IPS-11a (cell line): ENCODE data around the gene FLRT2.

Experiments
- H3K4me3 ChIP-seq: one replicate; pipeline ENCODE4 v1.5.1; 2013; ENCODE audit warnings: low read depth, low read length, control low read depth

The FLRT2 gene

DNA sequence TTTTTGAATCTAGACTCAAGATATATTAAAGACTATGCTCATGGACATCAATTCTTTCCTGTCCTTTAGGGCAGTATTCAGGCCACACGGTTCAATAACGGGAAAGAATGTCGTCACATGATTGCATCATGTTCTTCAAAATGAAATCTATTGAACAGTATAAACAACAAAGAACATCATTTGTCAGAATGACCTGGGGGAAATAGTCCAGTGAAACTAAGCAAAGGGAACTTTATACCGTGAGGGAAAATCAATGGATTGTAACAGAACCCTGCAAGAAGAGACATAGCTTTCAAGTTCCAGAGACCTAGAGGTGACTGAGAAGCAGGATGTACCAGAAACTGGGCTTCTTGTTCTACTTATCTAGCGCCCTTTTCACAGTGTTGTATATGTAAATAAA lies 32.7 kb downstream of the FLRT2 start:
- H3K4me3 ChIP-seq: no peak overlapping the region

DNA sequence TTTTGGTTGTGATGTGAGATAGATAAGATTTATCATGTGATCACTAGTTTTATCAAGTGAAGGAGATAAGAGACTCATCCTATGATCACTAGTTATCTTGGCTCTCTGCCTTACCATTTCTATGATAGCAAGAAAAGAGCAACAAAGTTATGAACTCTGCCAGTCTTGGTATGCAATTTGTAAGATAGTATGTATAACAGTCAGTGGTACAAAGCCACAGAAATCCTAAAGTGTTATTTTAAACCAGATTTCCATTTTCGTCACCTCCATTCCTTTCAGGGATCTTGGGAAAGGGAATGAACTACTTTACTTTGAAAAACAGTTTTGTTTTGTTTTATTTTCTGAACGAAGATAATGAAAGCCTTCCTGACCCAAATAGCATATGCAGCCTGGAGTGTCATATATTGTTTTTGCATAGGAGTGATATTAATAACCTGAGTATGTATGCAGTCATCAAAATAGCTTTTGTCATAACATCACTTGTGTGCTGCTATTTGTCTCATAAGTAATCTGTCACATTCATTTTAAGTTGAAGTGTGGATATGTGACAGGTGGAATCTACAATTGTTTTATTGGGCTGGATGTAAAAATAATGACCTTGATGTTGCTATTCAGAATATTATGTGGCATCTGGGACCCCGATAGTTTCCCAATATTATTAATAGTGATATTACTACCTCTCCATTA lies 35.0 kb downstream of the FLRT2 start:
- no peak overlapping the region for H3K4me3 ChIP-seq

DNA sequence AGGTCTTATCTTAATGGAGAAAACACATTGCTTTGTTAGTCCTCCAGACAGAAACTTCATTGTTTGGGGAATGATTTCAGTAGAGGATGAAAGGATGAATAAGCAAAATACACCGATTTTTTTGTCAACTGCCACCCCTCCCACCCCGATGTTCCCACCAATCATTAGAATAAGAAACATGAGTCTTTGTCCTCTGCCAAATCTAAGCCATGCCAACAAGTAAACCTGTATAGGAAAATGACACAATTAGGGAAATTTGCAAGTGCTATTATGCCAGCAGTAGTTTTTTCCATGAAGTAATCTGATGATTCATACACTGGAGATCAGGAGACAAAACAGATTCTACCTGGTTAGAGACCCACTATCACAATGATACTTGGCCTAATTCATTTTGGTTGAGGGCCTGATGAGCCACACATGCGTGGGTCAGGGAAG lies 35.9 kb downstream of the FLRT2 start:
- no peak overlapping the region for H3K4me3 ChIP-seq

DNA sequence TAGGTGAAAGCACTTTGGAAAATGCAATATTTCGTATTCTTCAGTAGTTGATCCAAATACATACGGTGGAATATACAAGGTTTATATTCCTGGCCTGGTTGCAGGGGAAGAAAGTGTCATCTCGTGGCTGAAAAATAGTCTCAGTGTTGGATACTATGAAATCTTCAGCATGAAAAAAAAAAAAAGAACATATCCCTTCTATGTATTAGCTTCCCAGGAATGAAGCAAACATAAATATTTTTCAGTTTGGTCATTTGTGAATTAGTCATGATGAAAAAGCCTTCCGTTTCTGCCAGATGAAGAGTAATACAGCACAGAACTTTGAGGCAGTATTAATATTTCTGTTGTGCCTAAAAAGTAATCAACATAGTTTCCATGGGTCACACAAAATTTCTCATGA lies 36.7 kb downstream of the FLRT2 start:
- no peak overlapping the region for H3K4me3 ChIP-seq

DNA sequence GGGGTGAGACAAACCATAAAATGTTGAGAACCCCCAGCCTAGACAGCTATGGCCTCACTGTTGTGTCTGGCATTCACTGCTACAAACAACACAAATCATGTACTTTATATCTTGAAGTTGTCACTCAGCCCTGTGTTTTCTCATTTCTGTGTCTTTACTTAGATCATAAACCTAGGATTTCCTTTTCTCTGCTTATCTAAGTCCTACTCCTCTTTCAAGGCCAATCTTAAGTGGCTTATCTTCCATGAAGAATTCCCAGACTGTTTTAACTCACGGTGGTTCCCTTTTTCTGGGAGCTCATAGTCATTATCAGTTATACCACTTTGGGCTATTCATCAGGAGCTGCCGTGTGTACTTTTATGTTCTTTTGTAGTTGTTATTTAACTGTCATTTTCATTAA lies 42.1 kb downstream of the FLRT2 start:
- H3K4me3 ChIP-seq: no peak overlapping the region

DNA sequence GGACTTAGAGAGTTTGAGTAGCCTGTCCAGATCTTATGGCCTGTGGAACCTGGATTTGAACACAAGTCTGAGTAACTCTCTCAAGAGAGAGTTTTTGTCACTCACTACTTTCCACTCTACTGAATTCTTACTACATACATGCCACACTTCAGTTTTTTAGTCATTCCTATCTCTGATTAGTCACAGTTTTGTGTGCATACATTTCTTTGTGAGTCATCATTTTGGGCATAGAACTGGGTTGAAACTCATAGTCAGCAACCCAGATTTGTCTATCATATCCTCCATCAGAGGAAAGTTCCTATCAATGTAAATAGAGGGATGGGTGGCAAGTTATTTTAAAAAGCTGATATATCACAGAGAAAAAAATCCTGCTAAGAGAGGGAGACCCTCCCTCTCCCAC lies 42.9 kb downstream of the FLRT2 start:
- H3K4me3 ChIP-seq: no peak overlapping the region

DNA sequence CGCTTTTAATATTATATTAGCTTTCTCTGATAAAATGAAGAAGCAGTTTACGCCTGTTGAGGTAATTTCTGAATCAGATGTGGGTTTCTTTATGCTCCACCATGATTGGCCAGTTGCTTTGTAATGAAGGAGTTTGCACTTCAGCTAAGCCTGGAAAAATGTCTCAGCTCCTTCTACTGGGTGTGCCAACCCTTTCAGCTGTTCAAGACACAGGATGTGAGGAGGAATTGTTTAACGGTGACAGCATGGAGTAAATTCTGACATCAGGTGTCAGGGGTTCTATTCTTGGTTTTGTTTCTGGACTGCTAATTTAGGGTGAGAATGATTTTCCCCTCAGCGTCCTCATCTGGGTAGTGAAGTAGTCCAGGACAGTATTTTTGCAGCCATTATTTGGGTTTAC lies 43.5 kb downstream of the FLRT2 start:
- no peak overlapping the region for H3K4me3 ChIP-seq

DNA sequence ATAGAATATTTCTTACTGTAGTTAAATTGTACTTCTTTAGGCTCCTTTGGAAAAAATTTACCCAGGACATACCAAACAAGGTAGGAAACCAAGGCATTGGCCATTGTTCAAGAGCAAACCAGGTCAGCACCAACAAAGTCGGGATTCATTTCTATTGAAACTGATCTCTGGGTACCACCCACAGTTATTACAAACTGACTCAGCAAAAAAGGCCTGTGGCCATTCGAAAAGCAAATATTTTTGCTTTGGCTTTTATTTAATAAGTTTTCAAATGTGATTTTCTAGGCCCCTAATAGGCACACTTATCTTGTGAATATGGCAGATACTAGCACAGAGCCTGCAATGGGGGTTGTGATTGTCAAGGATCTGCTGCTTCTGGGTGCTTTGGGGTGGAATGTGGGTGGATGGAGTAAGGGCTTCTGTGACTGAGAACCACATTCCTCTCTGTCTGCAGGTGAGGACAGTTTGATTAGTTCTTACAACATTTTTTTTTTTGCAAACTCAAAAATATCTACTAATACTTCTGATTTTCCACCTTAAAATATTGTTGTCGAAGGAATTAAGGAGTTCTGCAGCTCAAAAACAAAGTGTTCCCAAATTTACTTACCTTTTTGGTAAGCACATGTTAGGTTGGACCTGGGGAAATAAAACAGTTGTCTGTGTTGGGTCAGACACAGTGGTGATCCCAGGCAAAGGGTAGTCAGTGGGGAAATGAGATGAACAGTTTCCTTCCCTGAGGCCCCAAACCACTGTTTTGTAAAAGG lies 45.1 kb downstream of the FLRT2 start:
- H3K4me3 ChIP-seq: no peak overlapping the region

DNA sequence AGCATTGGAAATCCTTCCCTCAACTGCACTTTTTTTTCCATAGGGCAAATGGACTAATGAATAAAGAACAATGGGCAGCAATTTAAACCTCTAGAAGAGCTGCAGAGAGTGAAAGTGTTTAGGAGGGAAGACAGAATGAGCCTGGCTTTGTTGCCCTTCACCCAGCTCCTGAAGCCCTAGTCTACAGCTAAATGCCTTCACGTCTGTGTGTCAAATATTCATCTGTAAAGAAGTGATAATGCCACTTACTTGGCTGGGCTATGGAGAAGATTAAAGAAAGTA lies 45.6 kb downstream of the FLRT2 start:
- H3K4me3 ChIP-seq: no peak overlapping the region

DNA sequence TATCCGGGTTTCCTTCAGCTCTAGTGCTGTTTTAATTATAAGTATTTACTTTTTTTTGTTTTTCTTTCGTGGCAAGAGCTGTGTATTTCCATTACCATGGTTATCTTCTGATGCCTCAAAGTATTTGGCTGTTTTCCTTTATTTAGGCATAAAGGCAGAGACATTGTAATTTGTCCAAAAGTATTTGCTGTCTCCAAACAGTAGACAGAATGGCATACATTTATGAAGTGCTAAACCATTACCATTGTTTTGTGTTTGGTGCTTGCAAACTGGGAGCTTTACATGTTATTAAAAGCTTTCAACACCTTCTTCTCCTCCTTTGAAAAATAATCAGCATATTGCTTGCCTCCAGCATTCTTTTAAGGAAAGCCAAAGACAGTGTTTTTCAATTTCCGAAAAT lies 46.3 kb downstream of the FLRT2 start:
- H3K4me3 ChIP-seq: no peak overlapping the region

DNA sequence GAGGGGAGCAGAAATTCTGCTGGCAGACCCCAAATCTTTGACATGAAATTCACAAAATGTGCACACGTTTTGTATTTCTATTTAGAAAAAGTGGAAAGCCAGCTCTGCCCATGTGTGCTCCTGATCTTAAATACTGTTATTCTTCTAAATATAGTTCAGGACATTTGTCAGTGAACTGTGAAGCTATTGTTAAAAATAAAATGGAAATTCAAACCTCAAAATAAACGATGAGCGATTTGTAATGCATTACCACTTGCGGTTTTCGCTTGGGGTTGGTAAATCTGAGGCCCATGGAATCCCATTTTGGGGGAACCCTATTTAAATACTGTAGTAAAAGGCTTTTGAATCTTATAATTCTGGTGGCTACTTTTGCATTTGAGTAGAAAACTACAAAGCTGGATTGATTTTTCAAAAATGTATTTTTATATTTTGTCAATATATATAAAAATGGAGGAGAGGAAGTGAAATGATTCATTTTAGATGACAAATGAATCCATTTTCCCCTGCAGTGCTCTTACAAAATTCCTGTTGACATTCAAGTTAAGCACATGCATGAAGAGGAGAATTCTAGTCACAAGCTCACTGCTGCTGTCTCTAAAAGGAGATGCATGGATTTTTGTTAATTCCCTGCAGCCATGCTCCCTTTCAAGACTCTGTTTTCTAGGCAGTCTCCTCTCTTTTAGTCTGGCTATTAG lies 47.1 kb downstream of the FLRT2 start:
- no peak overlapping the region for H3K4me3 ChIP-seq

DNA sequence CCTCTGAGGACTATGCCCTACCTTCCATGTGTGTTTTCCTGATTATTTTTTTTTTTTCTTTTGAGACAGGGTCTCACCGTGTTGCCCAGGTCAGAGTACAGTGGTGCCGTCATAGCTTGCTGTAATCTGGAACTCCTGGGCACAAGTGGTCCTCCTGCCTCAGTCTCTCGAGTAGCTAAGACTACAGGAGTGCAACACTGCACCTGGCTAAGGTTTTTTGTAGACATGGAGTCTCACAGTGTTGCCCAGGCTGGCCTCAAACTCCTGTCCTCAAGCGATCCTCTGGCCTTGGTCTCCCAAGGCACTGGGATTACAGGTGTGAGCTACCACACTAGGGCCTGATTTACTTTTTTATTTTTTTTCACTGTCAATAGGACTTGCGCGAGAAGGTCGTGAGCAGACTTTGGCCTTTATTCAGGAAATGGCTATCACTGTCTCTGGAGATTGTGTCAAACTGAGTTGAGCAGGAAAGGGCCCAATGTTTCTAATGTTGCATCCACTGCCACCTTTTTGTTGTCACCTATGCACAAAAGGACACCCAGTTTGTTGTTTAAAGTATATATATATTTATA lies 47.7 kb downstream of the FLRT2 start:
- no peak overlapping the region for H3K4me3 ChIP-seq

DNA sequence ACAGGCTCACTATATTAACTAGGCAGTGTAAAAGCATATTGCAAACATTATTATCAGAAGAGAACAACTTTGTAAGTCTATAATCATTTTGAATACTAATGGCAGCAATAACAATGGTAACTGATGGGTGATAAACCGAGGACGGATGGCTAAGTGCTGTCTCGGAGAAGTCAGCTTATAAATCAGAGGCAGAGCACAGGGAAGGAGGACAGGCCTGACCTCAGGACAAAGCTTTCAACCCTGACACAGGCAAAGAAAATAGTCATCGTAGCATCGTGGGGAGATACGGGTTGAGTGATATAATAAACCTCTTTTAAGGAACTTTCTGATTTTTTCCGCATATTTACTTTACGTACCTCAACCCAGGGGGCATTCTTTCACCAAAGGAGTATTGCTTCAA lies 48.4 kb downstream of the FLRT2 start:
- no peak overlapping the region for H3K4me3 ChIP-seq

DNA sequence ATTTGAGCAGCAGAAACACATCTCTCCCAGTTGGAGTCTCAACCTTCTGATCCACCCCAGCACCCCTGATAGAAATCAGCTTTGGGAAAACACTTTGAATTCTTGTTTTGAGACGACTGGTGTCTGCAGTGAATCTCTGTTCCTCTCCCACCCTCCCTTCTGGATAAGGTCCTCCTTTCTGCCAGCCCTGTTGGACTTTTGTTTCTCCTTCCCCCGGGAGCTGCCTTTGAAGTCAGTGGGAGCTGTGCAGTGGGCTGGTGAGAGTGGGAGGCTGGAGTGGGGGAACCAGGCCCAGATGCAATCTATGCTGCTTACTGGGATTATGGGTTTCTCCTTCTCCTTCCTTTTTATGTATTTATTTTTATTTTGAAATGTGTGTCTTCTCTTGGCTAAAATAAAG lies 49.0 kb downstream of the FLRT2 start:
- H3K4me3 ChIP-seq: no peak overlapping the region

DNA sequence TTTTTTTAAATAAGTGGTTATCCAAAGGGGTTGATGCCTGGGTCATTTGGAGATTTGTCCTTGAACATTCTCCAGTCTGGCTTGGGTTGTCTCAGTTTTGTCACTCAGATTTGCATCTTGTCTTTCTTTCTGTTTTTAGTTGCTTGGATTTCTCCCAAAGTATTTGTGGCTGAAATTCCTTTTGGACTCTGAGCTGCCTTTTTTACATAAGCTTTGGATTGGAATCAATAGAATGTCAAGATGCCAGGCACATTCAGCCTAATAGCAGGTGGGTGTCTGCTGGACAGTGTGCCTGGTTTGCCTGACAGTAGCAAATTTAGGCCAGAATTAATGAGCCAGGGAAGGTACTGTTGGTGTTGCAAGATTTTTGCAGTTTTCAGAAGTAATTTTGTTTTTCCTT lies 50.0 kb downstream of the FLRT2 start:
- no peak overlapping the region for H3K4me3 ChIP-seq

DNA sequence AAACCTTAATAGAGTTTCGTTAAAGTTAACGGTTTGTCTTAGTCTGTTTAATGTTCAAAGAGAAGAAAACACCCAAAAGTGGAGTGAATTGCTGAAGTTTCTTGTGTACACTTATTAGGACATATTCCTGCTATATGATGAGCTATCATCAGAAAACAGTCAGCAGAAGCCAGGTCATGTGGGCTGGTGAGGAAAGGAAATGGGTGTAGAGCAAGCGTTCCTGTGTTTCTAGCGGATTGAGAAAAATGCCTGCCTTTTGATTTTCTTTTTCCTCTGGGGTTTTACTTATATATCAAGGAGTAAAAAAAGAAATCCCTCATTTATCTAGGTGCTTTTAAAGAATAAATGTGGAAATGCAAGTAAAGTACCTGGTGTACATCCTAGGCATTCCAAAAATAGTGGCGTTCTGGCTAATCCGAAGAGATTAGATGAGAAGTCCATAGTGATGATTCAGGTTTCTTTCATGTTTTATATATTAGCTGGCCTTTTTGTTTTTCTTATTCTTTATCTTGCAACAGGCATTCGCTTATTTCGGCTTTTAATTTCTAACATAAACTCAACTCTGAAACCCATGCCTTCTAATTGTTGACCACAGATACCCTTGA lies 50.7 kb downstream of the FLRT2 start:
- H3K4me3 ChIP-seq: no peak overlapping the region

DNA sequence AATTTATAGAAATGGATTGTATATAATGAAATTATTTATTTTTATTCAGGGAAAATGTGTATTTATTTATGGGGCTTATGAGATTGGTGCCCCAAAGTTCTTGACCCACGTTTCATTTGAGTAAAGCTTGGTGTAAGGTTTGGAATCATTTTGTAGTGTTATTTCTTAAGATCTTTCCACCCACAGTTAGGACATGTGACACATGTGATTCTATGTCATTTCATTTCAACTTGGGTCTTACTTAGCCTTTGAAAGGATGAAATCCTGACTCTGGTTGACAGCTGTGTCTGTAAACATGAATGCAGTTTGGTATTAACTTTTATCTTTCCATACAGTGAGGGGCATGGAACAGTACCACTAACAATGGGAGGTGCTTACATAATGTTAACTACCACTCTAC lies 51.7 kb downstream of the FLRT2 start:
- H3K4me3 ChIP-seq: no peak overlapping the region

DNA sequence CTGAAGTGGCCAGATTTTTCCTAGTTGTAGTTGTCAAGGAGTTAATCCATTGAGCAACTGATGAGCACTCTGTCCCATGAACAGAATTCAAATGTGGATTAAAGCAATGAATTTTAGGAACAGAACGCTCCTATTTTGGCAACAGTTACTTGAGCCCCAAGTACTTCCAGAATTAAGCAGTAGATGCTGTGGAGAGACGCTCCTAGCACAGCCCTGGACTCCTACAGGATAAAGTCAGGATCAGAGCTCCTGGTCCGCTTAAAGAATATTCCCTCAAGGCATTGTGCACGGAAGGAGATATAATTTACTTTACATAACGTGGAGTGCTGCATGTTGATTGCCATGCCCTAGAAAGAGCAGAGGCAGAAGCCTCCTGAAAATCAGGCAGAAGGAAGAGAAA lies 53.4 kb downstream of the FLRT2 start:
- no peak overlapping the region for H3K4me3 ChIP-seq

DNA sequence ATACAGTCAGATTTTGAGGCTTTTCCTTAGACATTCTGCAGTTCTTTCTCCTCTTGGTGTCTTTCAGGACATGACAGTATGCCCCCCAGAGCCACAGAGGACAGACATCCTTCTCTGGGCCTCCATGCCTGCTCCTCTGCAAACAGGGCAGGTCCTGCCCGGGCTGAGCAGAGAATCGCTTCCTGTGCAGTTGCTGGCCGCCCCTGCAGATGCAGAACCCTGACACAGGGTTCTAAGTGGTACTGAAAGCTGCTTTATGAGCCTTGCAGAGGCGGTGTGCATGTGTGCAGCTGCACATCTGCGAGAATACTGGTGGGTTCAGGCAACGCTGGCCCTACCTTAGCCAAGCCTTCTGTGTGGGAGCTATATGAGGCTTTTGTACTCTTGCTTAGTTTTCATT lies 54.5 kb downstream of the FLRT2 start:
- no peak overlapping the region for H3K4me3 ChIP-seq

DNA sequence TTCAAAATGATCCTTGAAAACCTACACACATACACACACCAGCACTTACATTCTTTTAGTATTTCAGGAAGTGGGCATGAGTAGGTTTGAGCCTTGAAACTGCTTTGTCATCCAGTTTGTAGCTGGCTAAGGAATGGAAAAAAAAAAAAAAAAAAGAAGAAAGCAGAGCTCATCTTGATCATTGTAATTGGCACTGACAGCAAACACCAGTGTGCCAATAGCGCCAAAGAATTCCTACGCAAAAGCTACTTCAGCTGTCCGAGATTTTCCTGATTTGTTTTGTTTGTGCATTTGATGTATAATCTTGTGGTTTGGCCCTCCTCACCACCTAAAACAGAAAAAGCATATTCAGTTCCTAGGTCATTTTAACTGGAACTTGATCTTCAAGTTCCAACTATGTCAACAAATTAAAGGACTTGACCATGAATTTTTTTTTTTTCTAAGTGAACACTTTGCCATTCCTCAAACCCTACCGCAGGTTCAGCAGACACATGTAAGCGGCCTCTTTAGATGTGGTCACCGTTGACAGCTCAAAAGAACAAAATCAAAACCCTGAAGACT lies 57.3 kb downstream of the FLRT2 start:
- H3K4me3 ChIP-seq: no peak overlapping the region

DNA sequence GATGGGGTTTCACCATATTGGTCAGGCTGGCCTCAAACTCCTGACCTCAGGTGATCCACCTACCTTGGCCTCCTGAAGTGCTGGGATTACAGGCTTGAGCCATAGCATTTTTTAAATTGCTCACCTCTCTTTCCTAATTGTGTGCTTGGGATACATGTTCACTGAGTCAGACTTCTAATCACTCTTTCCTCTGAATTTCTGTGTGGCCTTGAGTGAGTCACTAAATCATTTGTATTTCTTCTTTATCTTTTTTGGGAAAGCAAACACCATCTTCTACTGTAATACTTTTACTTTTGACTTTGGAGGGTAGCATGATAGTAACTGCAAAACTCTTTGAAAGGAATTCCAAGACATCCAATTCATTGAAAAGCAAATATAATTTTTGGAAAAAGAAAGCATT lies 60.8 kb downstream of the FLRT2 start:
- no peak overlapping the region for H3K4me3 ChIP-seq
